ENCODE results near the gene ADSS2. TPM values are rescaled to one million over a fixed set of nuclear protein-coding genes. Genes with fewer than 3 reads are reported as not detected.
A peak's percentile ranks its signal among the peaks of the same experiment; 100 is the strongest.

Gene ADSS2
- total and polyA plus RNA-seq, 2 experiments from 2014 or later, result 55.1 to 101 TPM

GRCh38 chr1:244367399-244368114 lies 84.2 kb downstream of the ADSS2 start:
- DNase-seq (ENCODE audit: low spot score) (no peak), ATAC-seq (no peak)
- Histone ChIP-seq H3F3A (replicated peaks; ENCODE audit: low read depth) (0 out of 2 replicates have a peak, but pooled peaks cover 4% of the 10 kb centered on the region), H3K4me2 (no peak overlapping the region), H3K79me2 (replicated peaks; ENCODE audit: insufficient read depth) (no peaks in the 10 kb centered on the region), H3K4me3 (no peak overlapping the region), H3K27ac (ENCODE audit: low read depth) (no peak overlapping the region), H3K36me3 (ENCODE audit: insufficient read depth) (no peaks in the 10 kb centered on the region), H2AFZ (peak overlapping the region; percentile 28; the same call in 1 of the 2 replicates), H3K9me2 (ENCODE audit: insufficient read depth) (peaks cover 4% of the 10 kb centered on the region; the same call in 1 of the 2 replicates), H4K20me1 (replicated peaks; ENCODE audit: insufficient read depth) (no peaks in the 10 kb centered on the region), H3K27me3 (ENCODE audit: insufficient read depth) (no peaks in the 10 kb centered on the region), H3K4me1 (ENCODE audit: insufficient read depth) (no peaks in the 10 kb centered on the region)
- Mint-ChIP-seq H3K36me3 (ENCODE audit: low read depth) (peaks cover 12% of the 10 kb centered on the region), H3K27me3 (ENCODE audit: insufficient read depth, low read depth, poor library complexity) (peaks cover 7% of the 10 kb centered on the region), H3K4me1 (peaks cover 15% of the 10 kb centered on the region), H3K9me3 (peaks cover 15% of the 10 kb centered on the region), H3K27ac (no peak overlapping the region), H3K4me3 (no peak overlapping the region)
- TF ChIP-seq ZNF331 (CRISPR knock-in tag; IDR thresholded peaks at IDR 0.05; ENCODE audit: low read depth) (no peak), CREB1 (CRISPR knock-in tag; IDR thresholded peaks at IDR 0.05; ENCODE audit: low read depth) (no peak), ZNF114 (CRISPR knock-in tag; IDR thresholded peaks at IDR 0.05) (no peak), EZH2phosphoT487 (IDR thresholded peaks at IDR 0.05; ENCODE audit: unreplicated experiment) (no peak), JUNB (IDR thresholded peaks at IDR 0.05; ENCODE audit: unreplicated experiment) (no peak), ETS1 (IDR thresholded peaks at IDR 0.05) (no peak), POLR2AphosphoS5 (IDR thresholded peaks at IDR 0.05; ENCODE audit: low read depth) (no peak), NANOG (IDR thresholded peaks at IDR 0.05; ENCODE audit: borderline replicate concordance) (no peak), EZH2 (IDR thresholded peaks at IDR 0.05; ENCODE audit: low read depth, unreplicated experiment) (no peak), ZNF462 (CRISPR knock-in tag; IDR thresholded peaks at IDR 0.05) (no peak), STAT1 (IDR thresholded peaks at IDR 0.05; ENCODE audit: unreplicated experiment) (no peak), CTCF (conservative IDR thresholded peaks at IDR 0.05; ENCODE audit: low read depth in 2 of 2) (no peak), REST (IDR thresholded peaks at IDR 0.05; ENCODE audit: unreplicated experiment) (no peak)

Measured in GM23338 (cell line).